ENCODE results near the gene PTTG1IP.

GRCh38 chr21:44800971-44801467 lies 72.5 kb downstream of the PTTG1IP start:
- no peak for TF ChIP-seq ZNF274 (IDR thresholded peaks at IDR 0.05; ENCODE audit: low read depth, low read length)
- TF ChIP-seq SUZ12 (IDR thresholded peaks at IDR 0.05; ENCODE audit: extremely low read depth, insufficient read depth, insufficient read length): no peak
